ENCODE results near the gene CNTNAP2. TPM values are rescaled to one million over a fixed set of nuclear protein-coding genes. Genes with fewer than 3 reads are reported as not detected.

CNTNAP2 gene
- total RNA-seq, 1 experiment from 2014 or later, result 64.5 TPM

GRCh38 chr7:146902266-146902665, 785.7 kb downstream of the CNTNAP2 start:
- no peak for TF ChIP-seq CTCF (conservative IDR thresholded peaks at IDR 0.05)
- H3K79me2 ChIP-seq (ENCODE audit: insufficient read depth, low read length), result no peaks in the 10 kb centered on the region
- no peak overlapping the region for H2AK5ac ChIP-seq (ENCODE audit: insufficient read length, low read length)
- H2BK20ac ChIP-seq (ENCODE audit: low read depth, low read length, poor library complexity, severe bottlenecking), result no peak overlapping the region
- no peak overlapping the region for H3K4me2 ChIP-seq (ENCODE audit: insufficient read depth, insufficient read length, low read length)
- H2BK120ac ChIP-seq (ENCODE audit: low read depth, low read length, poor library complexity, severe bottlenecking), result no peak overlapping the region
- no peak overlapping the region for H3K4me3 Mint-ChIP-seq
- H3K4me1 Mint-ChIP-seq, result peaks cover 7 to 9% of the 10 kb centered on the region in 2 experiments; a peak in 3 of 4 replicates
- WGBS (ENCODE audit: extremely low coverage, insufficient read length, low lambda C conversion rate), result no CpG with 5 or more reads among the region's 1 CpG
- H2BK12ac ChIP-seq (ENCODE audit: insufficient read length, low read depth, low read length), result no peak overlapping the region
- H3K4me1 ChIP-seq (ENCODE audit: insufficient read depth, low read length), result no peaks in the 10 kb centered on the region
- H3K36me3 Mint-ChIP-seq (ENCODE audit: insufficient read depth in 1 of 3, low read depth in 3 of 3), result peaks cover 2 to 9% (median 7%) of the 10 kb centered on the region in 3 experiments; a peak in 5 of 7 replicates
- H3K23me2 ChIP-seq (ENCODE audit: insufficient read length, low read depth, low read length, poor library complexity, severe bottlenecking), result no peaks in the 10 kb centered on the region
- H4K91ac ChIP-seq (ENCODE audit: insufficient read length, low read depth, low read length), result no peak overlapping the region
- no peak overlapping the region for H2BK15ac ChIP-seq (ENCODE audit: low read depth, low read length)
- no peak overlapping the region for H3K23ac ChIP-seq (ENCODE audit: insufficient read length, low read depth, low read length)
- no peak overlapping the region for H3K18ac ChIP-seq (ENCODE audit: insufficient read length, low read depth, low read length)
- H3T11ph ChIP-seq (ENCODE audit: low read length), result no peak overlapping the region
- no peaks in the 10 kb centered on the region for H3K27me3 ChIP-seq (ENCODE audit: insufficient read depth, low read length)
- peaks cover 0 to 5% of the 10 kb centered on the region in 2 experiments; a peak in 3 of 5 replicates for H3K9me3 Mint-ChIP-seq
- H4K5ac ChIP-seq (ENCODE audit: insufficient read length, low read depth, low read length), result no peak overlapping the region
- no peak for DNase-seq
- H3K9me3 ChIP-seq (ENCODE audit: control insufficient read depth, low read depth, low read length), result no peaks in the 10 kb centered on the region
- no peak overlapping the region for H3K27ac ChIP-seq (ENCODE audit: insufficient read length, low read depth, low read length)
- H3K56ac ChIP-seq (ENCODE audit: insufficient read length, low read depth, low read length), result no peak overlapping the region
- no peak overlapping the region for H2AFZ ChIP-seq (ENCODE audit: low read length)
- H3K4ac ChIP-seq (ENCODE audit: low read depth, low read length), result no peak overlapping the region
- H3K27me3 Mint-ChIP-seq (ENCODE audit: low read depth), result no peaks in the 10 kb centered on the region
- H4K8ac ChIP-seq (replicated peaks; ENCODE audit: insufficient read length, low read depth, low read length), result no peak overlapping the region
- no peak overlapping the region for H3K14ac ChIP-seq (ENCODE audit: insufficient read depth, low read length)
- H3K79me1 ChIP-seq (ENCODE audit: insufficient read depth, low read depth, low read length, poor library complexity, severe bottlenecking), result no peaks in the 10 kb centered on the region
- no peak overlapping the region for H3K27ac Mint-ChIP-seq
- no peaks in the 10 kb centered on the region for H4K20me1 ChIP-seq (ENCODE audit: control insufficient read depth, insufficient read depth, insufficient read length)
- no peak overlapping the region for H2BK5ac ChIP-seq (ENCODE audit: insufficient read length, low read length)
- H3K9ac ChIP-seq (ENCODE audit: extremely low read depth, insufficient read length, low read length), result no peak overlapping the region
